SH-SY5Y (cell line): Measurements from ENCODE around the gene PHF24.

Experiments used
- GATA2 ChIP-seq: IDR thresholded peaks from 2 replicates; pipeline ENCODE4 v1.6.1; 2011; ENCODE audit warnings: mild to moderate bottlenecking, low read depth, low read length
- GATA3 ChIP-seq: IDR thresholded peaks from 2 replicates; pipeline ENCODE4 v1.6.1; 2011; ENCODE audit warnings: low read depth, mild to moderate bottlenecking, low read length, moderate library complexity

Gene PHF24

DNA sequence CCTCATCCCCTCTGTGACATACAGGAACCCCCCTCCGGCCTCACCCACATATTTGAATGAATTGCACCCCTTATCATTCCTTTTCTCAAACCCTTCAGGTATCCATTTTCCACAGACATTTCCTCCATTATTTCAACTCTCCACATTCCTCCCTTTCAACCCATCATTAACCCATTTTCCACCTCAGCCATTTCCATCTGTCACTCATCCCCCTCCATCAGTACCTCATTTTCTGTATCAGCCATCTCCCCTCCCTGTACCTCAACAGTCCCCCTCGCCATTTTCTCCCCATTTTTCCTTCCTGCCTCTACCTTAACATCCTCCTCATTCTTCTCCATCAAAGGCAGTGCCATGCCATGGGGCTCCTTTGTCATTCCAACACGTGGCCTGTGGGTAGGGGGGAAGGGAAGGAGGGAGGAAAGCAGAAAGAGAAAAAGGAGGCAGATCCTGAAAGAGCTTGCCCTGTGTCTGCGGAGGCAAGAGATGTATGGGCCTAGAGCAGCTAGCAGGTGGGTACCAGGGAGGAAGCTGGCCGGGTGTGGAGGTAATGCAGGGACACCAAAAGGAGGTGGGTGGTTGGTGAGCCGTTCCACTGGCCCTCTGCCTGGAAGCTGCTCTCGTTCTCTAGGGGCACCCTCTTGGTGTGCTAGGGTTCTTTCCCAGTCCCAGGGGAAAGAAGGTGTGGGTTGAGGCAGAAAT is 33.0 kb downstream of the PHF24 start:
- TF ChIP-seq GATA2 (no peak), GATA3 (no peak)

GRCh38 chr9:34991607-34992375 is 33.7 kb downstream of the PHF24 start:
- no peak for TF ChIP-seq GATA3
- no peak for TF ChIP-seq GATA2

- TF ChIP-seq GATA2: no peak
Measured at GRCh38 chr9:34992376-34992951, 34.4 kb downstream of the PHF24 start.

DNA sequence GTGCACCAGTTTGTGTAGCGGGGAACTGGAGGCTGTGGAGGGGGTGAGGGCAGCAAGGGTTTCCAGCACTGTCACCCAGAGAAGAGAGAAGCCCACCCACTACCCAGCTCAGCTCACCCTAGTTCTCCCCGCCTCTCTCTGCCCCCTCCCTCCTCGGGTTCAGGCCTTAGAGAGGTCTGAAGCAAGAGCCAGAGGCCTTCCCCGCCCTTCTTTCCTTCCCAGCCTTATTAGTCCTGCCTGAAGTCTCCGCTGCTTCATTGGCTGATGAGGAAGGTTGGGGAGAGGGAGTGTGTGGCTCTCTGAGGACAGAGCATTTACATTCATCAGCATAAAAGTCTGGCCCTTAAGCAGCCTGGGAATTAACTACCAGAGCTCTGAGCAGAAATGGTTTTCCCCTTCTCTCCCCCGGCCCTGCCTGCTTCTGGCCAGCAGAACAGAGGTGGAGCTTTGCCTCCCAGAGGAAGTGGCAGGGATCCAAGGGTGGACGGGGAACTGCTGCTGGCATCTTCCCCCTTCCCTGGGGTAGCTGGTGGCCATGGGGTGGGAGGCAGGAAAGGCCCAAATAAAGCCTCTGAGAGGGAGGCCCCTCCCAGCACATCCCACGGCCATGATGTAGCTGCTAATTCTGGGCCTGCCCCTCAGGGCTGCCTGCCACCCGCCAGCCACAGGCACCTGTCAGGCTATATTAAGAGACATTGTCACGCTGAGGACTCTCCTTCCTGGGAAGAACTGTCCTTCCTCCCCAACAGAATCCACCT is 35.6 kb downstream of the PHF24 start:
- TF ChIP-seq GATA3 (no peak), GATA2 (no peak)

GRCh38 chr9:34994260-34994899 is 36.3 kb downstream of the PHF24 start:
- TF ChIP-seq GATA2 (0 out of 2 replicates have a peak, but pooled peaks have one; percentile 33), GATA3 (no peak)

DNA sequence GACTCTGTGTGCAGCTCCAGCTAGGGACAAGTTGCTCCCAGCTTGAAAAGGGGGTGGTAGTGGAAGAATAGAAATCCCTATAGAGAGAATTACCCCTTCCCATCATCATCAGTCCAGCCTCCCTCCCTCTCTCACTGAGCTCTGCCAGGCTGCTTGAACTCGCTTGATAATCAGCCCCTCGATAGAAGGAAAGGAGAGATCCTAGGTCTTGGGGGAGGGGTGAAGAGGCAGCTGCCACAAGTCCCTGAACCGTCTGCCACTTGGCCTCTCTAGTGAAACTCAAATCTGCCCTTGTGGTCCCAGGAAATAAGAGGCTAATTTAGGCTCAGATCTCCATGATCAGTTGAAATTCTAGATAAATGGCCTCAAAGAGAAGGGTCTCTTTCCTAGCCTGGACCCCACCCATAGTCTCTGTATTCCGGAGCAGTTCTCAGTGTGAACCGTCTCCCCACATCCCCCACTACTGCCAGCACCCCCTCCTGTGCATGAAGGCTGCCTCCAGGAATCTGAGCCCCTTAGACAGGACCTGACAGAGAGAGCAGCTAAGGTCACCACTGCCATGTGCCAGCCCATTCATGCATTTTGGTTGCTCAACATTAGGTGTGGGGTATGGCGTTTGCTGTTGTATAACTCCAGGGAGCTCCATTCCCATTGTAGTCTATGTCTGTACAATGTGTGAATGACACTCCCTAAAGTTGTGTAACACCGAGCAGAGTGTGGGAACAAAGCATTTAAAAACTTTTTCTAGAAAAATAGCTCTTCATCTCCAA is 37.0 kb downstream of the PHF24 start:
- TF ChIP-seq GATA3 (no peak), GATA2 (no peak)

DNA sequence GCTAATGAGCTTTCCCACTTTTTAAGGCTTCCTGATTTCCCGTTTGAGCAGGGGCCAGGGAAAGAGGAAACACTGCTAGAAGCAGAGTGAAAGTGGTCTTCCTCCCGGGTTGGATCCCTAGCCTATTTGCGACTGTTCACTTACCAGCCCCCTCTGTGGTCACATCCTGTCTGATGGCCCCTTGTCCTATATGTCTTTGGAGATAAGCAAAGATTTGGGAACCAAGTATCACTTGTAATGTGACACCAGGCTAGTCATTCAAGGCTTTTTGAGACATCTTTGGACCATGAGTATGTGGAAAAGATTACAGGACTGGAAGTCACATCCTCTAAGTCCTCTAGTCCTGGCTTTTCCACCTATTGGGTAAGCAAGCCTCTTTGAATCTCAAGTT is 37.6 kb downstream of the PHF24 start:
- TF ChIP-seq GATA3 (no peak), GATA2 (no peak)

- no peak for TF ChIP-seq GATA2
- no peak for TF ChIP-seq GATA3
Measured at GRCh38 chr9:34996181-34996904, 38.3 kb downstream of the PHF24 start.

DNA sequence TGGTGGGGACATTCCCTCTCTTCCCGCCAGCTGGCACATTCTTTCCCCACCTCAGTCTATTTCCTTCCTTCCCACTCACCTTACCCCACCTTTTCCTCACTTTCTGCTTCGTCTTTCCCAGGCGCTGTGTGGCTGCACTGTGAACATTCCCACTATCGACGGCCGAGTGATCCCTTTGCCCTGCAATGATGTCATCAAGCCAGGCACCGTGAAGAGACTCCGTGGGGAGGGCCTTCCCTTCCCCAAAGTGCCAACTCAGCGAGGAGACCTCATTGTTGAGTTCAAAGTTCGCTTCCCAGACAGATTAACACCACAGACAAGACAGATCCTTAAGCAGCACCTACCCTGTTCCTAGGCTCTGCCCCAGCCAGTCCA is 38.8 kb downstream of the PHF24 start:
- TF ChIP-seq GATA3 (no peak), GATA2 (no peak)

GRCh38 chr9:34997379-34997781 is 39.3 kb downstream of the PHF24 start:
- no peak for TF ChIP-seq GATA2
- no peak for TF ChIP-seq GATA3

DNA sequence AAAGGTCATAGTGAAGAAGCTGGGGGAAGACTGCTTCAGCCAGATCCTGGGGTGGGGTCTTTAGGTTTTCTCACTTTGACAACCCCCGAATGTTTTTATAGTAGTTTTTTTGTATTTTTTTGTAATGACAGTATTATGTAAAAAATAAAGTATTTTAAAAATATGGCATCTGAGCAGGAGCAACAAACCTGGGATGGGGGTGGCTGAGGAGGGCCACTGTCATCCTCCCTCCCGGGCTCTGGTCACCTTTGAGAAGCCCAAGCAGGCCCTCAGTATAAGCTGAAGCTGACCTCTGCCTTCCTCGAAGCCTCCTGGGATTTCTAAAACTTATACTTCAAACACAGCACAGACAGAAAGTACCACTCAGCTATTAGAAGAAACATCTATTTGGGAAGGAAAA is 40.2 kb downstream of the PHF24 start:
- TF ChIP-seq GATA3 (no peak), GATA2 (no peak)

GRCh38 chr9:34999576-34999975 is 41.5 kb downstream of the PHF24 start:
- TF ChIP-seq GATA2 (no peak), GATA3 (no peak)
